Measurements from ENCODE around the gene NVL.

DNA sequence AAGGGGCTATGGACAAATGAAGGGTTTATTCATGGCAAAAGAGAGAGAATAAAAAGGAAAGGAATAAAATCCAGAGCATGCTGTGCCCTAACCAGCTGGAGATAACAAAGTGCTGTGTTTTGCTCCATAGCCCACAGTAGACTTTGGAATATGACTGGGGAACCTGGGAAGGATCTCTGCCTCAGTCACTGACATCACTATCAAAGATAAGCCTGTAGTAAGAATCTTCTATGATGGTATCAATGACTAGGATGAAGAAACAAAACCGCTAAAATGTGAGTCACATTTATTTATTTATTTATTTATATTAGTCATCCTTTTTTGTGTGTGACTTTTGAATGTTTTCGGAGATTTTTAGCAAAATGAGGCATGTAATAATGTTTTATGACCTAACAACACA is 56.3 kb downstream of the NVL start:
- TF ChIP-seq, protein P1, sequence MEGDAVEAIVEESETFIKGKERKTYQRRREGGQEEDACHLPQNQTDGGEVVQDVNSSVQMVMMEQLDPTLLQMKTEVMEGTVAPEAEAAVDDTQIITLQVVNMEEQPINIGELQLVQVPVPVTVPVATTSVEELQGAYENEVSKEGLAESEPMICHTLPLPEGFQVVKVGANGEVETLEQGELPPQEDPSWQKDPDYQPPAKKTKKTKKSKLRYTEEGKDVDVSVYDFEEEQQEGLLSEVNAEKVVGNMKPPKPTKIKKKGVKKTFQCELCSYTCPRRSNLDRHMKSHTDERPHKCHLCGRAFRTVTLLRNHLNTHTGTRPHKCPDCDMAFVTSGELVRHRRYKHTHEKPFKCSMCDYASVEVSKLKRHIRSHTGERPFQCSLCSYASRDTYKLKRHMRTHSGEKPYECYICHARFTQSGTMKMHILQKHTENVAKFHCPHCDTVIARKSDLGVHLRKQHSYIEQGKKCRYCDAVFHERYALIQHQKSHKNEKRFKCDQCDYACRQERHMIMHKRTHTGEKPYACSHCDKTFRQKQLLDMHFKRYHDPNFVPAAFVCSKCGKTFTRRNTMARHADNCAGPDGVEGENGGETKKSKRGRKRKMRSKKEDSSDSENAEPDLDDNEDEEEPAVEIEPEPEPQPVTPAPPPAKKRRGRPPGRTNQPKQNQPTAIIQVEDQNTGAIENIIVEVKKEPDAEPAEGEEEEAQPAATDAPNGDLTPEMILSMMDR (IDR thresholded peaks at IDR 0.05; ENCODE audit: insufficient read depth, low read depth, low read length): no peak
- TF ChIP-seq EZH2 (IDR thresholded peaks at IDR 0.05; ENCODE audit: insufficient read depth, low read length): no peak

Data from astrocyte (in vitro differentiated cells and primary cell).